Measurements from ENCODE around the gene RPS27L. TPM values are rescaled to one million over a fixed set of nuclear protein-coding genes. Genes with fewer than 3 reads are reported as not detected.
A peak's percentile ranks its signal among the peaks of the same experiment; 100 is the strongest.

Gene RPS27L
- total RNA-seq: 100 to 1,000 TPM; 121 to 200 (median 152) TPM

GRCh38 chr15:63157118-63157843 lies at the start of gene RPS27L:
RPS27L (minus strand) TSS chr15:63157477; CDS start chr15:63157405, 72 bp downstream.
- no peaks in the 10 kb centered on the region for H3K27me3 ChIP-seq
- H3K27ac ChIP-seq: peak within 1 kb of the TSS; percentile 96 to 97
- DNase-seq (ENCODE audit: low spot score in 2 of 2): peak; percentile 86 to 88
- no peaks in the 10 kb centered on the region for H3K4me1 ChIP-seq
- H3K36me3 ChIP-seq: no peaks in the 10 kb centered on the region
- TF ChIP-seq, protein P1, sequence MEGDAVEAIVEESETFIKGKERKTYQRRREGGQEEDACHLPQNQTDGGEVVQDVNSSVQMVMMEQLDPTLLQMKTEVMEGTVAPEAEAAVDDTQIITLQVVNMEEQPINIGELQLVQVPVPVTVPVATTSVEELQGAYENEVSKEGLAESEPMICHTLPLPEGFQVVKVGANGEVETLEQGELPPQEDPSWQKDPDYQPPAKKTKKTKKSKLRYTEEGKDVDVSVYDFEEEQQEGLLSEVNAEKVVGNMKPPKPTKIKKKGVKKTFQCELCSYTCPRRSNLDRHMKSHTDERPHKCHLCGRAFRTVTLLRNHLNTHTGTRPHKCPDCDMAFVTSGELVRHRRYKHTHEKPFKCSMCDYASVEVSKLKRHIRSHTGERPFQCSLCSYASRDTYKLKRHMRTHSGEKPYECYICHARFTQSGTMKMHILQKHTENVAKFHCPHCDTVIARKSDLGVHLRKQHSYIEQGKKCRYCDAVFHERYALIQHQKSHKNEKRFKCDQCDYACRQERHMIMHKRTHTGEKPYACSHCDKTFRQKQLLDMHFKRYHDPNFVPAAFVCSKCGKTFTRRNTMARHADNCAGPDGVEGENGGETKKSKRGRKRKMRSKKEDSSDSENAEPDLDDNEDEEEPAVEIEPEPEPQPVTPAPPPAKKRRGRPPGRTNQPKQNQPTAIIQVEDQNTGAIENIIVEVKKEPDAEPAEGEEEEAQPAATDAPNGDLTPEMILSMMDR (IDR thresholded peaks at IDR 0.05): no peak
- TF ChIP-seq POLR2A (IDR thresholded peaks at IDR 0.05) (peak; percentile 81), POLR2AphosphoS5 (IDR thresholded peaks at IDR 0.05) (peak; percentile 81 to 88 (median 83))
- intact Hi-C loops (cut with DNase I; ENCODE audit: low total_unique reads): no loop called here
- peak within 1 kb of the TSS; percentile 71 to 96 (median 81) for H3K4me3 ChIP-seq
- H3K9me3 ChIP-seq: no peaks in the 10 kb centered on the region

DNA sequence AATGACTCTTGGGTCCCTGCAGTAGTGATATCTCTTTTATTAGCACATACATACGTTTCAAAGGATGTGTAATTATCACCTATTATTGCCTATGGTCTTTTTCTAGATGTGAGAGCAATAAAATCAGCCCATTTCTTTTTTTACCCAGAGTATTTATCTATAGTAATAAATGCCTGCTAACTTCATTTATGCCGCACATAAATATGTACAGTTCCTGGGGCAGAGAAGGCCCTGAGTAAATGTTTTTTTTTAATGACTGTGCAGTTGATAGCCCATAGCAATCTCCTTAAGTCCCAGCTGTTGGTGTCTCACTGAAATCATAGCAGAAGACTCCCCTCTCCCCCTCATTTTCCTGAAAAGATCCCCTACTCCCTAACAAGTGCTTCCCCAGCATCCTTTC lies 48.8 kb upstream of the RPS27L start:
- intact Hi-C loops (cut with DNase I; ENCODE audit: low total_unique reads): no loop called here
- H3K27ac ChIP-seq: no peak overlapping the region
- H3K4me1 ChIP-seq: no peaks in the 10 kb centered on the region
- H3K36me3 ChIP-seq: no peaks in the 10 kb centered on the region
- no peaks in the 10 kb centered on the region for H3K27me3 ChIP-seq
- H3K4me3 ChIP-seq: no peak overlapping the region
- H3K9me3 ChIP-seq: no peaks in the 10 kb centered on the region
- no peak for DNase-seq (ENCODE audit: low spot score in 2 of 2)
- TF ChIP-seq POLR2A (IDR thresholded peaks at IDR 0.05): no peak

DNA sequence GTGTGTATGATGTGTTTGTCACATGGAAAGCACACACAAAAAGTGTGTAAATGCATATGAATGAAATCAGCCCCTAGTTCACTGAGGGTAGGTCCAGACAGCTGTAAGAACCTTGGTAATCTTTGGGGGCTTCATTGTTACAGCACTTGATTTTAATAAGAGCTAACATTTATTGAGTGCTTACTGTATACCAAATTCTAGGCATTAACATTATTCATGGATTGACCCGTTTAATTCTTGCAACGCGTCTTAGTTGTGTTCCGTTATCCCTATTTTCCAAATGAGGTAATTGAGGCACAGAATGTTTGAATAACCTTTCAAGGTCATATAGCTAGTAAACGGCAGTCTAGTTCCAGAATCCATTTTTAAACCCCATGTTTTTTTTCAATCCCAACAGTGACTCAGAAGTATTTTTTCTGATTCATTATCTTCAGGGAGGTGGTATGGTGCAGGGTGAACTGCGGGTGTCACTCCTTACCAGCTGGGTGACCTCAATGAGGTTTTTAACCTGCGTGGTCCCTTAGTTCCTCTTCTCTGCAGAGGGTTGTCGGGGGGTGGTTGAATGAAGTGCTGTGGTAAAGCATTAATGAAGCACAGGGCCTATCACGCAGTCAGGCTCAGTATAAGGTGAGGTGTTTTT lies 46.3 kb upstream of the RPS27L start:
- Histone ChIP-seq H3K27ac (no peak overlapping the region), H3K4me3 (no peak overlapping the region), H3K9me3 (no peaks in the 10 kb centered on the region), H3K27me3 (no peaks in the 10 kb centered on the region), H3K36me3 (no peaks in the 10 kb centered on the region), H3K4me1 (peaks cover 0 to 4% of the 10 kb centered on the region in 2 donors)
- DNase-seq (ENCODE audit: low spot score in 2 of 2): no peak
- intact Hi-C loops (cut with DNase I; ENCODE audit: low total_unique reads): no loop called here
- TF ChIP-seq POLR2AphosphoS5 (IDR thresholded peaks at IDR 0.05) (no peak), POLR2A (IDR thresholded peaks at IDR 0.05) (no peak)
- TF ChIP-seq, protein P1 (IDR thresholded peaks at IDR 0.05): no peak

DNA sequence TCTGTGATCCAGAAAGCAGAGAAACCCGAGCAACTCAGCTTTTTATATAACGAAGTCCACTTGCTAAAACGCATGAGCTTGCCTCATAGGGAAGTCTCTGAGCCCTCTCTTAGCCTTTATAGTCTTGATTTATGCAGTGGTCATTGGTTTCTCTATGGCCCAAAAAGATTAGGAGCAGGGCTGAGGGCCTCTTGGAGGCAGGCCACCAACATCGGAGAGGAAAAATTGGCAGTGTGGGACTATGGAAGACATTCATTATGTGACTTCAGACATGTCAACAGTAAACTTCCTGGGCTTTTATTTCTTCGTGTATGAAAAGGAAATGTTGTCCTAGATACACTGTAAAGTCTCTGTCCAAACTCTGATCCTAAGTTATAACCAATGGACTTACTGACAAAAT lies 45.6 kb upstream of the RPS27L start:
- Histone ChIP-seq H3K4me1 (peaks cover 0 to 4% of the 10 kb centered on the region in 2 donors), H3K9me3 (no peaks in the 10 kb centered on the region), H3K27me3 (no peaks in the 10 kb centered on the region), H3K27ac (no peak overlapping the region), H3K4me3 (no peak overlapping the region), H3K36me3 (no peaks in the 10 kb centered on the region)
- intact Hi-C loops (cut with DNase I; ENCODE audit: low total_unique reads): no loop called here
- DNase-seq (ENCODE audit: low spot score in 2 of 2): no peak
- TF ChIP-seq POLR2AphosphoS5 (IDR thresholded peaks at IDR 0.05): no peak
- TF ChIP-seq, protein P1 (IDR thresholded peaks at IDR 0.05): no peak
- no peak for TF ChIP-seq POLR2A (IDR thresholded peaks at IDR 0.05)

DNA sequence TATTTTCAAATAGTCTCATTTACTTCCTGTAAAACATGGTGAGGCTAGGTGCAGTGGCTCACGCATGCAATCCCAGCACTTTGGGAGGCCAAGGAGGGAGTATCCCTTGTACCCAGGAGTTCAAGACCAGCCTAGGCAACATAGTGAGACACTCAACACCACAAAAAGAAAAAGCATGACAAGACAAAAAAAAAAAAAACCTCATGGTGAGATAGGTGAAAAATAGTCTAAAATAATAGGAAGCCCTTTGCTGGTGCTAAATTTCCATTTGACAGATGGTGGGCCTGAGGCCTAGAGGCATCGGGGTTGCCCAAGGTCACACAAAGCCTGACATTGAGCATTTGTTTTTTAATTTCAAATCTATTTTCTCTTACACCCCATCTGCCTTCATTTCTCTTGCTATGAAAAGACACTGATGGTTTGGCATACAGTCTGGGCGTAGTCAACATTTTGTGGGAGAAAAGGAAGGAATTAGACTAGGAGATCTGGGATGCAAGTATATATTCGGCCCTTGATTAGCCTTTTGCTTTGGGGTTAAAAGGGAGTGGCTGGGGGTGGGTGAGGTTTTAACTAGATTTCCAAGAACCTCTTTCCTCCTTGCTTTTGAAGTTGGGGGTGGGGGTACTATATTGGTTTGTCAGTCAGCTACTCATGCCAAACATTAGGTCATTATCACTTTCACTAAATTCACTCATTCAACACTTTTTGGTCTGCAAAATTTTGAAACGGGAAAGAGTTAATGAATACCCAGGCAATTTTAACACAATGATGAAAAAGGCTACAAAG lies 43.4 kb upstream of the RPS27L start:
- TF ChIP-seq, protein P1 (IDR thresholded peaks at IDR 0.05): no peak
- TF ChIP-seq POLR2A (IDR thresholded peaks at IDR 0.05) (no peak), POLR2AphosphoS5 (IDR thresholded peaks at IDR 0.05) (no peak)
- Histone ChIP-seq H3K4me1 (peaks cover 0 to 4% of the 10 kb centered on the region in 2 donors), H3K4me3 (no peak overlapping the region), H3K27ac (no peak overlapping the region), H3K9me3 (no peaks in the 10 kb centered on the region), H3K36me3 (no peaks in the 10 kb centered on the region), H3K27me3 (no peaks in the 10 kb centered on the region)
- no peak for DNase-seq (ENCODE audit: low spot score in 2 of 2)
- intact Hi-C loops (cut with DNase I; ENCODE audit: low total_unique reads): no loop called here
